OCI-LY7 (cell line): ENCODE measurements around the gene ROBO1. TPM values are rescaled to one million over a fixed set of nuclear protein-coding genes. Genes with fewer than 3 reads are reported as not detected.

Experiments
- BruUV-seq: library from RNA; stranded (reverse); fragments of 400-500 nt; replicated peaks from 2 replicates; lab custom pipeline; 2021; lab: Mats Ljungman, UMichigan
- CTCF ChIA-PET: fragments of 300-600 bp; sonication (Branson Sonifier 250); formaldehyde crosslinking; loops from one replicate; lab custom pipeline; 2022; ENCODE audit warnings: antibody characterized with exemption; ENCODE audit not compliant: unreplicated experiment; lab: Charles Lee
- POLR2A ChIA-PET: fragments of 300-600 bp; sonication (Branson Sonifier 250); formaldehyde crosslinking; loops from one replicate; lab custom pipeline; 2022; ENCODE audit warnings: antibody characterized with exemption; lab: Charles Lee
- DNase-seq: peaks from one replicate; pipeline ENCODE4 v3.0.0-alpha.2; 2015; ENCODE audit warnings: low spot score
- H2AFZ ChIP-seq: fragments of 200-600 bp; sonication (generic), shearing (Covaris generic); 2 replicates; pipeline ENCODE4 v1.6.1; 2014; ENCODE audit warnings: mild to moderate bottlenecking, antibody characterized with exemption, low read length, moderate library complexity
- H3K27ac ChIP-seq: fragments of 200-600 bp; sonication (generic); 2 replicates; pipeline ENCODE4 v1.5.1; 2014; ENCODE audit warnings: mixed run types, low read depth, mild to moderate bottlenecking, moderate library complexity, low read length, inconsistent platforms; ENCODE audit not compliant: poor library complexity, severe bottlenecking
- H3K36me3 ChIP-seq: fragments of 200-600 bp; sonication (generic); 2 replicates; pipeline ENCODE4 v1.6.1; 2014; ENCODE audit warnings: mild to moderate bottlenecking, antibody characterized with exemption, low read length, moderate library complexity, mixed read lengths; ENCODE audit not compliant: insufficient read depth
- H3K4me1 ChIP-seq: fragments of 200-600 bp; sonication (generic); 2 replicates; pipeline ENCODE4 v1.5.1; 2014; ENCODE audit warnings: mild to moderate bottlenecking, low read length; ENCODE audit not compliant: insufficient read depth, poor library complexity, severe bottlenecking
- H3K4me2 ChIP-seq: fragments of 200-600 bp; sonication (generic); 2 replicates; pipeline ENCODE4 v1.6.1; 2014; ENCODE audit warnings: mild to moderate bottlenecking, low read length
- H3K4me3 ChIP-seq: fragments of 200-600 bp; sonication (generic); 2 replicates; pipeline ENCODE4 v1.5.1; 2014; ENCODE audit warnings: mild to moderate bottlenecking, low read depth, low read length; ENCODE audit not compliant: poor library complexity, severe bottlenecking
- H3K79me2 ChIP-seq: fragments of 200-600 bp; sonication (generic); 2 replicates; pipeline ENCODE4 v1.6.1; 2016; ENCODE audit warnings: low read depth, mild to moderate bottlenecking, low read length, moderate library complexity, mixed read lengths; ENCODE audit not compliant: insufficient read depth
- H3K9me2 ChIP-seq: fragments of 200-600 bp; sonication (generic); 2 replicates; pipeline ENCODE4 v1.6.1; 2016; ENCODE audit warnings: mild to moderate bottlenecking, low read length, mixed read lengths; ENCODE audit not compliant: insufficient read depth
- H3K9me3 ChIP-seq: fragments of 200-600 bp; sonication (generic); 2 replicates; pipeline ENCODE4 v1.6.1; 2014; ENCODE audit warnings: mild to moderate bottlenecking, mixed run types, low read length, mixed read lengths
- H4K20me1 ChIP-seq: fragments of 200-600 bp; sonication (generic); 2 replicates; pipeline ENCODE4 v1.6.1; 2014; ENCODE audit warnings: mild to moderate bottlenecking, antibody characterized with exemption, low read length, moderate library complexity, mixed read lengths; ENCODE audit not compliant: insufficient read depth
- EZH2phosphoT487 ChIP-seq: fragments of 200-600 bp; sonication (generic); IDR thresholded peaks from 2 replicates; pipeline ENCODE4 v1.6.1; 2018; ENCODE audit warnings: low read depth, borderline replicate concordance, mild to moderate bottlenecking, mixed run types, antibody characterized with exemption, low read length, moderate library complexity, mixed read lengths
- intact Hi-C: fragments of 100-400 bp; cut with micrococcal nuclease; formaldehyde crosslinking; loops from one replicate; pipeline ENCODE4 v1.10.0; 2022; ENCODE audit not compliant: unreplicated experiment
- total RNA-seq, 2 experiments: library from RNA; depleted of rRNA in 1 of 2; stranded (reverse); fragments of >200 nt in 1 of 2; shearing (Covaris generic) in 1 of 2; gene quantifications; 2 replicates each; pipeline ENCODE4 v1.2.3, GENCODE V29; 2014 to 2022
- TF ChIP-seq, protein P1 (sequence below): fragments of 200-600 bp; sonication (generic); conservative IDR thresholded peaks from 2 replicates; pipeline ENCODE4 v1.5.1; 2014; ENCODE audit warnings: mild to moderate bottlenecking, antibody characterized with exemption, low read length, moderate library complexity, mixed read lengths

ROBO1 gene
- total RNA-seq, 2 experiments from 2014 or later = not detected

GRCh38 chr3:78855190-78855589 lies 912.6 kb downstream of the ROBO1 start:
- Histone ChIP-seq H3K9me3 (no peaks in the 10 kb centered on the region), H3K36me3 (no peaks in the 10 kb centered on the region), H3K4me2 (no peak overlapping the region), H2AFZ (no peak overlapping the region), H4K20me1 (no peaks in the 10 kb centered on the region), H3K27ac (no peak overlapping the region), H3K9me2 (no peaks in the 10 kb centered on the region), H3K4me3 (no peak overlapping the region), H3K4me1 (no peaks in the 10 kb centered on the region), H3K79me2 (no peaks in the 10 kb centered on the region)
- intact Hi-C loops = no loop called here
- DNase-seq = no peak
- no TSS peak for BruUV-seq
- TF ChIP-seq EZH2phosphoT487 = no peak
- TF ChIP-seq, protein P1, sequence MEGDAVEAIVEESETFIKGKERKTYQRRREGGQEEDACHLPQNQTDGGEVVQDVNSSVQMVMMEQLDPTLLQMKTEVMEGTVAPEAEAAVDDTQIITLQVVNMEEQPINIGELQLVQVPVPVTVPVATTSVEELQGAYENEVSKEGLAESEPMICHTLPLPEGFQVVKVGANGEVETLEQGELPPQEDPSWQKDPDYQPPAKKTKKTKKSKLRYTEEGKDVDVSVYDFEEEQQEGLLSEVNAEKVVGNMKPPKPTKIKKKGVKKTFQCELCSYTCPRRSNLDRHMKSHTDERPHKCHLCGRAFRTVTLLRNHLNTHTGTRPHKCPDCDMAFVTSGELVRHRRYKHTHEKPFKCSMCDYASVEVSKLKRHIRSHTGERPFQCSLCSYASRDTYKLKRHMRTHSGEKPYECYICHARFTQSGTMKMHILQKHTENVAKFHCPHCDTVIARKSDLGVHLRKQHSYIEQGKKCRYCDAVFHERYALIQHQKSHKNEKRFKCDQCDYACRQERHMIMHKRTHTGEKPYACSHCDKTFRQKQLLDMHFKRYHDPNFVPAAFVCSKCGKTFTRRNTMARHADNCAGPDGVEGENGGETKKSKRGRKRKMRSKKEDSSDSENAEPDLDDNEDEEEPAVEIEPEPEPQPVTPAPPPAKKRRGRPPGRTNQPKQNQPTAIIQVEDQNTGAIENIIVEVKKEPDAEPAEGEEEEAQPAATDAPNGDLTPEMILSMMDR = no peak
- CTCF ChIA-PET = no interaction called here
- POLR2A ChIA-PET = interaction anchor here (0.6 to 0.8 kb wide), 2 partner anchors 16 to 66 kb away, joined by 3 to 5 read pairs; no protein-coding TSS in a partner anchor

DNA sequence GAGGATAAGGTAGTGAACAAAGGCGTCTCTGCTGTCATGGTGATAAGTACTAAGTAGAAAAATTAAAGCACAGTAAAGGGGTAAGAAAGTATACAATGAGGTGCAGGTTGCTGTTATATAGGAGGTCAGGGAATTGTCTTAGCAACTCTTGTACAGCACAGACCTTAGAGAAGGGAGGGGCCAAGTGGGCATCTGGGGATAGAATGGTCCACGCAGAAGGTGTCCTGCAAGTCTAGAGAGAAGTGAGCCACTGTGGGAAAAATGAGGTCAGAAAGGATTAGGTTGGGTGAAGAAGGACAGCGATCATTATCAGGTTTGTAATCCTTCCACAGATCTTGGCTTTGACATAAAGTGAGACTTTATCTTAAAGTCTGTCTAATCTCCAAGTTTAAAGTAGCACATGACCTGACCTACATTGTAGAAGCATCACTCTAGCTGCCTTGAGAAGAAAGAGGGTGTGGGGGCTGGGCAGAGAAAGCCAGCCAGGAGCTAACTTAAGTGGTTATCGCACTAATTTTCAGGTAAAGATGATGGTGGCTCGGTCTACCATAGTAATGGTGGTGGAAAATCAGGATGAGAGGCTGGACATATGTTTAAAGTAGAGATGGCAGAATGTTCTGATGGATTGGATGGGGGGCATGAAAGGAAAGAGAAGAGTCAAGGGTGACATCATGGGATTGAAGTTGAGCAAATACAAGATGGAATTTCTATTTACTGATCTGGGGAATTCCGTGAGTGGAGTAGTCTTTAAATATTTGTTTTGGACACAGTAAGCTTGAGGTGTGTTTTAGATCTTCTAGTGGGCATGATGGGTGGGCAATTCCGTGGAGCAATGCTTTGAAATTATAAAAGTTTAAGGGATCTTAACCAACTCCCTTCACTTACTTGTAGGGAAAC lies 919.2 kb downstream of the ROBO1 start:
- no peaks in the 10 kb centered on the region for H3K9me2 ChIP-seq
- H3K4me2 ChIP-seq = no peak overlapping the region
- BruUV-seq = no TSS peak
- no peaks in the 10 kb centered on the region for H3K4me1 ChIP-seq
- H3K9me3 ChIP-seq = no peaks in the 10 kb centered on the region
- H4K20me1 ChIP-seq = no peaks in the 10 kb centered on the region; the same call in 1 of the 2 replicates
- no peak overlapping the region for H3K27ac ChIP-seq
- ChIA-PET CTCF (no interaction called here), POLR2A (no interaction called here)
- TF ChIP-seq, protein P1 = no peak
- no peak for TF ChIP-seq EZH2phosphoT487
- no peaks in the 10 kb centered on the region for H3K36me3 ChIP-seq
- no peaks in the 10 kb centered on the region for H3K79me2 ChIP-seq
- H3K4me3 ChIP-seq = no peak overlapping the region
- H2AFZ ChIP-seq = no peak overlapping the region
- DNase-seq = no peak
- intact Hi-C loops = no loop called here

GRCh38 chr3:78847603-78848002 lies 920.2 kb downstream of the ROBO1 start:
- no peak overlapping the region for H3K4me3 ChIP-seq
- H3K9me2 ChIP-seq = no peaks in the 10 kb centered on the region
- intact Hi-C loops = no loop called here
- H3K4me1 ChIP-seq = no peaks in the 10 kb centered on the region
- CTCF ChIA-PET = no interaction called here
- no peaks in the 10 kb centered on the region for H3K36me3 ChIP-seq
- H3K27ac ChIP-seq = no peak overlapping the region
- TF ChIP-seq, protein P1 = no peak
- TF ChIP-seq EZH2phosphoT487 = no peak
- POLR2A ChIA-PET = no interaction called here
- no peaks in the 10 kb centered on the region for H3K9me3 ChIP-seq
- H2AFZ ChIP-seq = no peak overlapping the region
- H4K20me1 ChIP-seq = no peaks in the 10 kb centered on the region; the same call in 1 of the 2 replicates
- H3K4me2 ChIP-seq = no peak overlapping the region
- BruUV-seq = no TSS peak
- no peaks in the 10 kb centered on the region for H3K79me2 ChIP-seq
- no peak for DNase-seq
